ENCODE results near the gene HPGDS.

DNA sequence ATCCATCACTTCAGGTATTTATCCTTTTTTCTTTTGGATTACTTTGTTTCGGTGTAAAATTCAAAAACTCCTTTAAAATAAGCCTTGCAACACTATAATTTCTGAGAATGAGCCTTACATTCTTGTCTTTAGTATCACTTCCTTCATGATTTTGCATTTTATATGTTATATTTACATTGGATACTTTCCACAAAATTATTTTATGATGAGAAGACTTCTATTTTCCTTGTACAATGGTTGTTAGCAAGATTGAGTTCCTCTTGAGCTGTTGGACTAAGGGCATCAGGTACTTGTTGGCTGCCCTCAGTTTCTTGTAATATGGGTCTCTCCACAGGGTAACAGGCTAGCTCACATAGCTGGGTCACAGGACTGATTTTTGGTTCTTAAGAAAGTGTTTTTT is 22.7 kb upstream of the HPGDS start:
- TF ChIP-seq CTCF (IDR thresholded peaks at IDR 0.05), result no peak
- TF ChIP-seq POLR2A (IDR thresholded peaks at IDR 0.05), result no peak
